SK-N-SH (cell line): ENCODE results near the gene B4GALNT1.

Experiments used
- CTCF ChIP-seq: fragments of 200-600 bp; sonication (generic); IDR thresholded peaks from 2 replicates; pipeline ENCODE4 v1.6.1; 2017; ENCODE audit warnings: antibody characterized with exemption, mild to moderate bottlenecking, moderate library complexity
- EP300 ChIP-seq, 2 experiments: IDR thresholded peaks; 2 replicates each; pipeline versions ENCODE4 v1.4.0 to v1.6.1; 2012; ENCODE audit warnings: borderline replicate concordance in 1 of 2, low read depth in 1 of 2, low read length in 1 of 2
- MAX ChIP-seq: IDR thresholded peaks from 2 replicates; pipeline ENCODE4 v1.4.0; 2012; ENCODE audit warnings: low read depth
- POLR2AphosphoS5 ChIP-seq: IDR thresholded peaks from 2 replicates; pipeline ENCODE4 v1.6.1; 2012; ENCODE audit warnings: low read depth, low read length
- REST ChIP-seq: IDR thresholded peaks from 2 replicates; pipeline ENCODE4 v1.6.1; 2012; ENCODE audit warnings: mild to moderate bottlenecking, low read depth, low read length, moderate library complexity
- YY1 ChIP-seq: IDR thresholded peaks from 2 replicates; pipeline ENCODE4 v1.4.0; 2012; ENCODE audit warnings: low read depth, mild to moderate bottlenecking

- TF ChIP-seq REST, result no peak
- TF ChIP-seq CTCF, result no peak
- TF ChIP-seq MAX, result no peak
- TF ChIP-seq YY1, result no peak
- TF ChIP-seq EP300 (IDR thresholded peaks at IDR 0.05; ENCODE audit: borderline replicate concordance in 1 of 2, low read depth in 1 of 2, low read length in 1 of 2), result no peak
- TF ChIP-seq POLR2AphosphoS5, result no peak
Measured at GRCh38 chr12:57618966-57619433, 14.0 kb downstream of the B4GALNT1 start.
